LNCaP clone FGC (cell line): ENCODE results near the gene ZBTB40.

Source experiments
- DNase-seq: peaks from one replicate; pipeline ENCODE4 v3.0.0-alpha.2; 2011; ENCODE audit warnings: low read depth
- H3K4me3 ChIP-seq: 2 replicates; pipeline ENCODE4 v1.5.1; 2011; ENCODE audit warnings: mild to moderate bottlenecking, low read depth, low read length, control low read depth
- TF ChIP-seq, protein P1 (sequence below): IDR thresholded peaks from 2 replicates; pipeline ENCODE4 v1.5.1; 2012; ENCODE audit warnings: mild to moderate bottlenecking; ENCODE audit not compliant: control insufficient read depth, insufficient read depth; ENCODE audit errors: extremely low read depth

ZBTB40 gene

DNA sequence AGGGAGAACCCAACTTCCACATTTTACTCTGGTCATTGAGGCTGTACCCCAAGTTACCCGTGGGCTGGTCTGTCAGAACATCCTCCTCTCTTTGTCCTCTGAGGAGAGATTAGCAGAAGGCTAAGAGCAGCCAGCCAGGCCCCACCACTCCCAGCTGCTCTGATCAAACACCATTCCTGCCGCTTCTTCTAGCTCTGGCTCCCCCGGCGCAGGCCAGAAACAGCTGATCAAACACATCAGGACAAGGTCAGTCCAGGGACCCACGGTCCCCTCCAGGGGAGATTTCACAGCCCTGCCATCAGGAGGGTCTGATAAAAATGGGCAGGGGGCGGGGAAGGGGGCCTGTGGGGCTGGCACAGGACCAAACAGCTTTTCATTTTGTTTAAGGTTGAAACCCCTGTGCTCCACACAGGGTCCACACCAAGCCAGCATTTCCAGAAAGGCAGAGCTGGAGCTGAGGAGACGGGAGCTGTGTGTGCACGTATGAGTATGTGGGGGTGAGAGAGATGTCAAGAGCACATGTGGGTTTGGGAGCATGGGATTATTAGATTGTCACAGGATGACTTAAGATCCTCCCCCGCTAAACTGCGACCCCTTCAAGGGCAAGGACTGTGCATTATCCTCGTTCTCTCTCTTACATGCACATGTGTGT, 81.7 kb downstream of the ZBTB40 start:
- DNase-seq, result no peak
- TF ChIP-seq, protein P1, sequence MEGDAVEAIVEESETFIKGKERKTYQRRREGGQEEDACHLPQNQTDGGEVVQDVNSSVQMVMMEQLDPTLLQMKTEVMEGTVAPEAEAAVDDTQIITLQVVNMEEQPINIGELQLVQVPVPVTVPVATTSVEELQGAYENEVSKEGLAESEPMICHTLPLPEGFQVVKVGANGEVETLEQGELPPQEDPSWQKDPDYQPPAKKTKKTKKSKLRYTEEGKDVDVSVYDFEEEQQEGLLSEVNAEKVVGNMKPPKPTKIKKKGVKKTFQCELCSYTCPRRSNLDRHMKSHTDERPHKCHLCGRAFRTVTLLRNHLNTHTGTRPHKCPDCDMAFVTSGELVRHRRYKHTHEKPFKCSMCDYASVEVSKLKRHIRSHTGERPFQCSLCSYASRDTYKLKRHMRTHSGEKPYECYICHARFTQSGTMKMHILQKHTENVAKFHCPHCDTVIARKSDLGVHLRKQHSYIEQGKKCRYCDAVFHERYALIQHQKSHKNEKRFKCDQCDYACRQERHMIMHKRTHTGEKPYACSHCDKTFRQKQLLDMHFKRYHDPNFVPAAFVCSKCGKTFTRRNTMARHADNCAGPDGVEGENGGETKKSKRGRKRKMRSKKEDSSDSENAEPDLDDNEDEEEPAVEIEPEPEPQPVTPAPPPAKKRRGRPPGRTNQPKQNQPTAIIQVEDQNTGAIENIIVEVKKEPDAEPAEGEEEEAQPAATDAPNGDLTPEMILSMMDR, result no peak
- H3K4me3 ChIP-seq, result no peak overlapping the region

DNA sequence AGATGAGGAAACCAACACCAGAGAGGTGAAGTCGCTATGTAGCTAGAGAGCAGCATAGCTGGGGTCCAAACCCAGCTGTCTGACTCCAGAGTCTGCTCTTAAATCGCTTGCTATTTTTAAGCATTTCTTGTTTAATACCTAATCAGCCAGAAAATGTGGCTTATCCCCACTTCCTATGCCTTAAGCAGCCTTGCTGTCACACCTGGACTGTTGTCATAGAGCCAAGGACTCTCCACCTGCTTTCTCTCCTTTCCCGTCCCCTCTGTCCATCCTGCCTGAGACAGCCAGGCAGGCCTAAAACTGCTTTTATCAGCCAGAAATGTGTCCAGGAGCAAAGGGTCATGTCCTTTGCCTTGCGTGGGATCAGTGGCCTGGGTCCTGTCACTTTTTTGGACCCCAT, 83.3 kb downstream of the ZBTB40 start:
- DNase-seq, result no peak
- H3K4me3 ChIP-seq, result no peak overlapping the region
- TF ChIP-seq, protein P1, result no peak

- TF ChIP-seq, protein P1, result no peak
- no peak overlapping the region for H3K4me3 ChIP-seq
Measured at GRCh38 chr1:22535399-22535798, 83.7 kb downstream of the ZBTB40 start.

DNA sequence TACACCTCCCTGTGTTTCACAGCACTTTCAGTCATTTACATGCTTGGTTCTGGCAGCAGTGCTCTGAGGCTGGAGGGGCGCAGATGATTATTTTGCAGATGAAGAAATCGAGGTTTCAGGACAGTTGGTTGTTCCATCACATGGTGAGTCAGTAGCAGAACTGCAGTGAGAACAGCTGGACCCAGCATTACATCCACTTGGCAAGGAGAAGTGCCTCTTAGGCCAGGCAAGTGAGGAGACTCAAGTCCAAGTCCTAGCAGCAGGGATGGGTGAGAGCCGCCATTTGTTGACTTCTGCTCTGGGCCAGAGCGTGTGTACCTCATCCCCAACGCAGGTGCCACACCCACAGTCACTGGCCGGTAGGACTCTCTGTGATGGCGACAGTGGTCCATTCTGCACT, 84.9 kb downstream of the ZBTB40 start:
- DNase-seq, result no peak
- H3K4me3 ChIP-seq, result no peak overlapping the region
- TF ChIP-seq, protein P1, result no peak

More at GRCh38 chr1:22535399-22535798, 83.7 kb downstream of the ZBTB40 start:
- DNase-seq, result no peak

GRCh38 chr1:22537441-22538139, 85.9 kb downstream of the ZBTB40 start:
- TF ChIP-seq, protein P1, result no peak

GRCh38 chr1:22539510-22540118, 88.0 kb downstream of the ZBTB40 start:
- no peak for DNase-seq
- H3K4me3 ChIP-seq, result no peak overlapping the region
- TF ChIP-seq, protein P1, result no peak

More at GRCh38 chr1:22537441-22538139, 85.9 kb downstream of the ZBTB40 start:
- H3K4me3 ChIP-seq, result no peak overlapping the region
- no peak for DNase-seq
